ENCODE results near the gene MAMLD1.

The MAMLD1 gene

GRCh38 chrX:150486011-150486410 is 122.9 kb downstream of the MAMLD1 start:
- TF ChIP-seq EZH2phosphoT487 (conservative IDR thresholded peaks at IDR 0.05; ENCODE audit: low read length), result no peak
- TF ChIP-seq, protein P1, sequence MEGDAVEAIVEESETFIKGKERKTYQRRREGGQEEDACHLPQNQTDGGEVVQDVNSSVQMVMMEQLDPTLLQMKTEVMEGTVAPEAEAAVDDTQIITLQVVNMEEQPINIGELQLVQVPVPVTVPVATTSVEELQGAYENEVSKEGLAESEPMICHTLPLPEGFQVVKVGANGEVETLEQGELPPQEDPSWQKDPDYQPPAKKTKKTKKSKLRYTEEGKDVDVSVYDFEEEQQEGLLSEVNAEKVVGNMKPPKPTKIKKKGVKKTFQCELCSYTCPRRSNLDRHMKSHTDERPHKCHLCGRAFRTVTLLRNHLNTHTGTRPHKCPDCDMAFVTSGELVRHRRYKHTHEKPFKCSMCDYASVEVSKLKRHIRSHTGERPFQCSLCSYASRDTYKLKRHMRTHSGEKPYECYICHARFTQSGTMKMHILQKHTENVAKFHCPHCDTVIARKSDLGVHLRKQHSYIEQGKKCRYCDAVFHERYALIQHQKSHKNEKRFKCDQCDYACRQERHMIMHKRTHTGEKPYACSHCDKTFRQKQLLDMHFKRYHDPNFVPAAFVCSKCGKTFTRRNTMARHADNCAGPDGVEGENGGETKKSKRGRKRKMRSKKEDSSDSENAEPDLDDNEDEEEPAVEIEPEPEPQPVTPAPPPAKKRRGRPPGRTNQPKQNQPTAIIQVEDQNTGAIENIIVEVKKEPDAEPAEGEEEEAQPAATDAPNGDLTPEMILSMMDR (IDR thresholded peaks at IDR 0.05; ENCODE audit: insufficient read depth, low read length, poor library complexity, severe bottlenecking), result peak; percentile 51
- Histone ChIP-seq H3K9ac (ENCODE audit: low read length) (no peak overlapping the region), H3K9me3 (ENCODE audit: insufficient read depth, low read length) (no peaks in the 10 kb centered on the region)

GRCh38 chrX:150487369-150488094 is 124.4 kb downstream of the MAMLD1 start:
- Histone ChIP-seq H3K79me2 (ENCODE audit: insufficient read depth, low read length) (no peaks in the 10 kb centered on the region), H3K27me3 (ENCODE audit: low read length) (no peaks in the 10 kb centered on the region), H3K9me2 (replicated peaks; ENCODE audit: insufficient read depth, low read length) (no peaks in the 10 kb centered on the region), H3F3A (ENCODE audit: insufficient read depth) (no peaks in the 10 kb centered on the region), H3K4me3 (ENCODE audit: insufficient read depth, low read length, poor library complexity, severe bottlenecking) (no peak overlapping the region), H3K36me3 (ENCODE audit: low read length) (no peaks in the 10 kb centered on the region), H3K27ac (ENCODE audit: low read depth, low read length) (no peak overlapping the region), H3K9me3 (ENCODE audit: insufficient read depth, low read length) (no peaks in the 10 kb centered on the region), H4K20me1 (ENCODE audit: low read depth, low read length) (no peaks in the 10 kb centered on the region), H3K9ac (ENCODE audit: low read length) (no peak overlapping the region), H2AFZ (ENCODE audit: low read depth, low read length, severe bottlenecking) (no peak overlapping the region), H3K4me2 (ENCODE audit: low read depth, low read length, poor library complexity, severe bottlenecking) (no peak overlapping the region)
- TF ChIP-seq, protein P1 (IDR thresholded peaks at IDR 0.05; ENCODE audit: insufficient read depth, low read length, poor library complexity, severe bottlenecking), result no peak
- no peak for TF ChIP-seq EZH2phosphoT487 (conservative IDR thresholded peaks at IDR 0.05; ENCODE audit: low read length)

More at GRCh38 chrX:150486011-150486410, 122.9 kb downstream of the MAMLD1 start:
- H3K9me2 ChIP-seq (replicated peaks; ENCODE audit: insufficient read depth, low read length), result no peaks in the 10 kb centered on the region
- H2AFZ ChIP-seq (ENCODE audit: low read depth, low read length, severe bottlenecking), result no peak overlapping the region
- H3K27ac ChIP-seq (ENCODE audit: low read depth, low read length), result no peak overlapping the region
- no peak overlapping the region for H3K4me2 ChIP-seq (ENCODE audit: low read depth, low read length, poor library complexity, severe bottlenecking)
- H3F3A ChIP-seq (ENCODE audit: insufficient read depth), result no peaks in the 10 kb centered on the region
- no peaks in the 10 kb centered on the region for H3K79me2 ChIP-seq (ENCODE audit: insufficient read depth, low read length)
- no peaks in the 10 kb centered on the region for H3K27me3 ChIP-seq (ENCODE audit: low read length)
- H3K4me3 ChIP-seq (ENCODE audit: insufficient read depth, low read length, poor library complexity, severe bottlenecking), result no peak overlapping the region
- no peaks in the 10 kb centered on the region for H3K36me3 ChIP-seq (ENCODE audit: low read length)
- no peaks in the 10 kb centered on the region for H4K20me1 ChIP-seq (ENCODE audit: low read depth, low read length)

GRCh38 chrX:150489359-150490015 is 126.4 kb downstream of the MAMLD1 start:
- H2AFZ ChIP-seq (ENCODE audit: low read depth, low read length, severe bottlenecking), result no peak overlapping the region
- H3K27ac ChIP-seq (ENCODE audit: low read depth, low read length), result no peak overlapping the region
- H3K36me3 ChIP-seq (ENCODE audit: low read length), result no peaks in the 10 kb centered on the region
- TF ChIP-seq EZH2phosphoT487 (conservative IDR thresholded peaks at IDR 0.05; ENCODE audit: low read length), result no peak
- TF ChIP-seq, protein P1 (IDR thresholded peaks at IDR 0.05; ENCODE audit: insufficient read depth, low read length, poor library complexity, severe bottlenecking), result no peak
- no peaks in the 10 kb centered on the region for H3K27me3 ChIP-seq (ENCODE audit: low read length)
- H3K4me2 ChIP-seq (ENCODE audit: low read depth, low read length, poor library complexity, severe bottlenecking), result no peak overlapping the region
- no peak overlapping the region for H3K4me3 ChIP-seq (ENCODE audit: insufficient read depth, low read length, poor library complexity, severe bottlenecking)
- H3K9me2 ChIP-seq (replicated peaks; ENCODE audit: insufficient read depth, low read length), result no peaks in the 10 kb centered on the region
- H3K79me2 ChIP-seq (ENCODE audit: insufficient read depth, low read length), result no peaks in the 10 kb centered on the region
- no peaks in the 10 kb centered on the region for H3K9me3 ChIP-seq (ENCODE audit: insufficient read depth, low read length)
- H3F3A ChIP-seq (ENCODE audit: insufficient read depth), result no peaks in the 10 kb centered on the region
- no peaks in the 10 kb centered on the region for H4K20me1 ChIP-seq (ENCODE audit: low read depth, low read length)
- no peak overlapping the region for H3K9ac ChIP-seq (ENCODE audit: low read length)

Data from SU-DHL-6 (cell line).